Right hindlimb (tissue), 1 donor: Measurements from ENCODE around the gene OR5I1.
"Not testable (repeated sequence)": the region's sequence is repeated elsewhere in the genome, so short reads cannot be mapped to it uniquely, and the experiment has no call there.

Experiments
- DNase-seq: peaks from one replicate; pipeline ENCODE4 v3.0.0-alpha.2; 2018

The OR5I1 gene

DNA sequence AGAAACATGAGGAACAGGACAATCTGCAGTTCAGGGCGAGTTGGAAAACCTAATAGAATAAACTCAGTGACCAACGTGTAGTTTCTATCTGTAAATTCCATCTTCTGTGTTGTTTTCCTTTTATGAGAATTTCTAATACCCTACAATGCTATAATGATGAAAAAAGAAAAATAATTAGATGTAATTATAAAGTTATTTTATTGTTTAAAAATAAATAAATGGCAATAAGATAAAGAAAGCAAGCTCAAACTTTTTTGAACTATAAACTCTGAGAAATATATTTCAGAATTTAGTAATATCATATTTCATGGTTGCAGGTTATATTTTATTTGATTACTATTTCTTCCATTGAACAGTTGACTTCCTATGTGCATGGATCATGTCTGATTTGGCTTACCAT is at the start of gene OR5I1:
Gene OR5I1 (minus strand): TSS at position 101 of the 400 bp plus-strand sequence. CDS start 0 bp downstream, at position 101.
- DNase-seq: no peak

- no peak for DNase-seq
Measured at GRCh38 chr11:55970935-55971334, 34.7 kb upstream of the OR5I1 start.

DNA sequence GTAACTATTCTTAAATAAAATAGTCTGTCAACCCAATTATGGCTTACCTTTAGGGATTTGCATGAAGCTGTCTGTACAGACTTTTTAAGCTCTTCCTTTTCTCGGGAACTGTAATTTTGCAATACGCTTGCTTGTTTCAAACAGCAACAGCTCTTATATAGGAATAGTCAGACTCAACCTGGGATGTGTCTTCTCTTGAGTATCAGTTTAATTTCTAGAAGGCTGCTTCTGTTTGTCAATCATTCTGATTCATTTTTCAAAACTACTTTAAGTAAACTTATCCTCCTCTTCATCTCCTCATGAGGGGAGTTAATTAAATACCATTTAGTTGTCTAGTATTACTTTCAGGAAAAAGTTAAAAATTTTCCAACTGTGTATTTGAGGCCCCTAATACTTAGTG is 33.6 kb upstream of the OR5I1 start, which contains the start of gene OR10AG1:
Gene OR10AG1 (minus strand): TSS at position 101 of the 400 bp plus-strand sequence. CDS start 38 bp downstream, at position 63.
- DNase-seq: no peak

- DNase-seq: no peak
Measured at GRCh38 chr11:55967914-55968313, 31.7 kb upstream of the OR5I1 start.

DNA sequence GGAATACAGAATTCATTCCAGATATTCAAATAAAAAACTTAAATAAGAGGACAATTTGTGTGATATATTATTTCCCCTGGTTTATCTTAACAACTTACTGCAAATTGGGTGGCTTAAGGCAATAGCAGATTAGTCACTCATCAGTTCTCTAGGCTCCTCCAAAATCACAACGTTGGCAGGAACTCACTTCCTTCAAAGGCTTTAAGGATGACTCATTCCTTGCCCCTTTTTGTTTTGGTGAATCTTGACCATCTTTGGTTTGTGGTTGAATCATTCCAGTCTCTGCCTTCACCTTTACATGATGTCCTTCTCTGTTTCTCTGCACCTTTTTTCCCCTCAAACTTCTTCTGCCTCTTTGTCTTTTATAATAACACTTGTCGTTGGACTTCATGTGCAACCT is 30.2 kb upstream of the OR5I1 start:
- no peak for DNase-seq

DNA sequence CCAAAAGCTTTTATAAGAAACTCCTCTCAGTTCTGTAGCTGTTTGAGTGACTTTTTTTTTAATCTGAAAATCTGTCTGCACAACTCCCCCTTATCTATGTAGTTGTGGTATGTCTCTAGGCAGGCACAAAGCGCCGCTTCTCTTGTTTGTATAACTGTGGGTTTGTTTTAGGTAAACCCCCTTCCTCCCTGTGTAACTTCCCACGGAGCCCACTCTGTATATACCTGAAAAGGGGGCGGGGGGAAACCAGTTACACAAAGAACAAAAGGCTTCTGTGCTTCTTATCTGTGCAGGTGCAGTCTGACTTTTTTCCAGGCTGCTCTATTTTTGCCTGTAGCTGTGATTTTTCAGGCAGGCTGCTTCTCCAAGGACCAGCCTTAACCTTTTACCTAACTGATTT is 20.3 kb upstream of the OR5I1 start:
- DNase-seq: no peak

DNA sequence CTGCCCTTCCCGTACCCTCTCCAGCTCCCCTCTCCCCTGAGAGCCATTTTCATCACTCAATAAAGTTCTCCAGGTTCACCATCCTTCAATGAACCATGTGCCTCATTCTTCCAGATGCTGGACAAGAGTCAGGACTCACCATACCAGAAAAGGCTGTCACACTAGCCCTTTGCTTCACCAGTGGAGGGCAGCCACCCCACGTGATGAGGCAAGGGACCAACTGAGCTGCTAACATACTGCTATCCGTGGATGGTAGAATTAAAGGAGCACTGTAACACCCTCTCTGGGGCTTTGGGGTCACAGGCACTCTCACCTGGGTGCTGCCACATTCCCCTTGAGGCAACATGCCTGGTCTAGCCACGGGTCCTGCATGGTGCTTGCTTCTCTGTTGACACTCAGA is 13.1 kb upstream of the OR5I1 start:
- DNase-seq: no peak

GRCh38 chr11:55942785-55943392 is 6.7 kb upstream of the OR5I1 start:
- no peak for DNase-seq

DNA sequence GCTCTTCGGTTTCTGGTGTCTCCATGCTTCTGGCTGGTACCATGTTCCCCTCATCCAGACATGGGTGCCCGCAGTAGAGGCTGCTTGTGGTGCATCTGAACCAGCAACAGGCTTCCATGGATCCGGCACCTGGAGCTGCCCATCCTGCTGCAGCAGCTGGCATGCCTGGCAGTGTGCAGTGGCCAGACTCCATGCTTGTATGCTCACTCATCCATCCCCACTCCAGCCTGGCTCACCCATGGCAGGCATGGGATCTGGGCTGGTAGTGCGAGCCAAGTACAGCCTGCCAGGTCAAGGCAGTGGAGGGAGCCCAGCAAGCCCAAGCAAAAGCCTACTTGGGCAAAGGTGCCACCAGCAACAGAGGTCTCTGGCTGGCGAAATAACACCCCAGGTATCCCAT is 15.7 kb downstream of the OR5I1 start:
- DNase-seq: no peak

DNA sequence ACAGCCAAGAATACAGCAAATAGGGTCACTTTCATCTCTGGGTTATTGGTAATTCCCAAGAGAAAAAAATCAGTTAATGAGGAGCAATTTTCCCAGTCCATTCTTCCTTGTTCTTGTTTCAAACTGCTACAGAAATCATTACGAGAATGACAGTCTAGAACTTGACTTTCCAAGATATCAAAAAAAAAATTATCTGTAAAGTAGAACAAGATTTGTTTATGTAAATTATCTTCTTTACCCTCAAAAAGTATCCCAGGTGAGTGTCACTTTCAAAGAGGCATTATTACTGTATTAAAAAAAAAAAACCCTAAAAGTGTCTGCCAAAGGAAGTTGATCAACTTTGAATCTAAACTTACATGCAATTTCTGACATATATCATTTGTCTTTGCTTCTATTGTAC is 21.7 kb downstream of the OR5I1 start, which contains the start of gene OR5W2:
Gene OR5W2 (minus strand): TSS at position 101 of the 400 bp plus-strand sequence. CDS start 0 bp downstream, at position 101.
- DNase-seq: no peak

DNA sequence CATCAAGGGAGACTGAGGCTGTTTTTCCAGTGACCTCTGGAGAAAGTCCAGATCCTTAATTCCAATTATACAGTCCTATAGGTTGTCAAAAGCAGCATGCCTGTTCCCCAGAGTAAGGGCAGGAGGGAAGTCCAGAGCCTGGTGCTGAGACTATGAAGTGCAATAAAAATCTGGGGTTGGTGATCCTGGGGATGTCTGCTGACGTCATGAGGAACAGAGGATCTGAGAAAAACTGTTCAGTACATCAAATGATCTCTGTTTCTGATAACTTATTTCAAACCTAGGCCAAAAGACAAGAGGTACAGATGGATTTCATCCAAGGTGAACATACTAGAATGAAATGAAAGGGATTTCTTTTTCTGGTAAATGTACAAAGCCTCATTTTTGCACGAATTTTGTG is 33.9 kb downstream of the OR5I1 start:
- no peak for DNase-seq

DNA sequence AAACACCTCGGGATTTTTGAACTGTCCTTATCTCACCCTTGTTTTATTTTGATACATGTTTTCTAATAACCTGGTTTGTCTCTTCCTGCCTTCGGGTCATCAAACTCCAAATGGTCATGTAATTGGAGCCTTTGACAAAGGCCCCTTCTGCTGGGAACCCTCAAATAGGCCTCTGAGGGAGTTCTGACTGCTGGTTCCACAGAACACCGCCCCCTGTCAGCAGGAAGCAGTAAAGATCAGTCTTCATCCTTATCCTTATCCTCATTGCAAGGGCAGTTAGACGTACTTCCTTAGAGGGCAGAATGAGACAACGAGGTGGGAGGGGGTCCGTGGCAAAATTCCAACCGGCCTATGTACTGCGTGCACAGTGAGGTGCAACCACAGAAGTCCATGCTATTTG is 41.0 kb downstream of the OR5I1 start:
- DNase-seq: no peak

DNA sequence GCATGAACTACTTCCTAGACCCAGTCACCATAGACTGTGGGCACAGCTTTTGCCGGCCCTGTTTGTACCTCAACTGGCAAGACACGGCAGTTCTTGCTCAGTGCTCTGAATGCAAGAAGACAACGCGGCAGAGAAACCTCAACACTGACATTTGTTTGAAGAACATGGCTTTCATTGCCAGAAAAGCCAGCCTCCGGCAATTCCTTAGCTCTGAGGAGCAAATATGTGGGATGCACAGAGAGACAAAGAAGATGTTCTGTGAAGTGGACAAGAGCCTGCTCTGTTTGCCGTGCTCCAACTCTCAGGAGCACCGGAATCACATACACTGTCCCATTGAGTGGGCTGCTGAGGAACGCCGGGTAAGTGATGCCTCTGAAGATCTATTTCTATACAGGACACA is 50.7 kb downstream of the OR5I1 start:
- not testable (repeated sequence) for DNase-seq
